Activated naive CD8-positive, alpha-beta T cell treated with anti-CD3 and anti-CD28 coated beads, Interleukin-2, amount 50 U/mL, for 16 hours (primary cell): Measurements from ENCODE around the gene C6orf141.

Experiments used
- DNase-seq: peaks from one replicate; pipeline ENCODE4 v3.0.0-alpha.2; 2020; ENCODE audit warnings: low read depth, low spot score

Gene C6orf141

DNA sequence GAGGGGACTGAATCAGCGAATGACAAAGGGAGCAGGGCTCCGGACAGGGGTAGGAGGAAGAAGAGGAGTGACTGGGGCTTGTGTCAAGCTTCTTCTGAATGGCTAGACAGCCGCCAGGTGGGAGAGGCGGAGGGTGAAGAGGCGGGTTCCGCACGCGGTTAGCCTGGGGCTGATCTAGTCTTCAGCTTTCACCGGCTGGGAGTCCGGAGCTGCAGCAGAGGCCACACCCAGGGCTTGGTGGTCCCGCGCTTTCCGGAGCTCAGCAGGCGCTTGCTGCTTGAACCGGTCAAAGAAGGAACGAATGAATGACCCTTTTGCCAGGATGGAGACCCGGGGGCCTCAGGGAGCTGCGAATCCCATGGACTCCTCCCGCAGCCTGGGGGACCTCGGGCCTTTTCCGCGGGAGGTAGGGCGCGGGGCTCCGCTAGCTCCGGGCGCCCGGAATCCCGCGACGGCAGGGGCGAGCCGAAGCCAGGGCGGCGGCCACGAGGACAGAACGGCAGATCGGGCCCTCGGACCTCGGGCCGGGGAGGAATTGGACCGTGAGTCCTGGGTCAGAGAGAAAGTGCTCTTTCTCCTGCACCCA is at the start of gene C6orf141:
Gene C6orf141, plus strand, starts transcription at position 177 of the 586 bp plus-strand sequence. Its CDS starts 125 bp downstream, at position 302.
- DNase-seq = no peak

DNA sequence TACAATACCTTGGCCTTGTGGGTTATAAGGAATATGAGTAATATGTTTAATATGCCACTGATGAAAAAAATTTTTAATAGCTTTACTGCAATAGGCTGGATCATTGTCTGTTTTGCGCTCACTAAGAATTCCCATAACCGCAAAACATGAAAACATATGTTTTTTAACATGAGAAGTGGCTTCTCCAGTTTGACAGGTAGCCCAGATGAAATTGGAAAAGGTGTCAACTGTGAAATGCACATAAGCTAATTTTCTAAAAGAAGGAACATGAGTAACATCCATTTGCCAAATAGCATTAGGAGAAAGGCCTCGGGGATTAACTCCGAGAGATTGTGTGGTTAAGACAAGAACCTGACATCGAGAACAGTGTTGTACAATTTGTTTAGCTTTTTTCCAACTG is 45.8 kb upstream of the C6orf141 start:
- DNase-seq = no peak

GRCh38 chr6:49506569-49507111 is 43.8 kb upstream of the C6orf141 start:
- no peak for DNase-seq

DNA sequence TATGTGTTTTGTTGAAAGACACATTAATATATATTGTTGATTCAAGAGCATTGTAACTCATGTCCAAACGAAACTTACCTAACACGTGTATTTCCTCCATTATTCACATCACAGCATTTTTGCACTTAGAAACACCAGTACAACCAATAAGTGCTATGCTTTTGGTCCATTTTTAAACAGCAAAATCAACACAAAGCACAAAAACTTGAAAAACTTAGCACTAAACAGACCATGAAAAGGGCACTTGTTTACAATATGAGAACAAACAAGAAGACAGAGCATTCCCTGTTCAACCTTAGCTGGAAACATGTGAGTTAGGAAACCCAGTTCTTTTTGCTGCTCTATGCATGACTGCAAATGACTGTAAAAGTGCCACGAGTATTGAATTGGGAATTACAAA is 41.1 kb upstream of the C6orf141 start:
- DNase-seq = no peak

DNA sequence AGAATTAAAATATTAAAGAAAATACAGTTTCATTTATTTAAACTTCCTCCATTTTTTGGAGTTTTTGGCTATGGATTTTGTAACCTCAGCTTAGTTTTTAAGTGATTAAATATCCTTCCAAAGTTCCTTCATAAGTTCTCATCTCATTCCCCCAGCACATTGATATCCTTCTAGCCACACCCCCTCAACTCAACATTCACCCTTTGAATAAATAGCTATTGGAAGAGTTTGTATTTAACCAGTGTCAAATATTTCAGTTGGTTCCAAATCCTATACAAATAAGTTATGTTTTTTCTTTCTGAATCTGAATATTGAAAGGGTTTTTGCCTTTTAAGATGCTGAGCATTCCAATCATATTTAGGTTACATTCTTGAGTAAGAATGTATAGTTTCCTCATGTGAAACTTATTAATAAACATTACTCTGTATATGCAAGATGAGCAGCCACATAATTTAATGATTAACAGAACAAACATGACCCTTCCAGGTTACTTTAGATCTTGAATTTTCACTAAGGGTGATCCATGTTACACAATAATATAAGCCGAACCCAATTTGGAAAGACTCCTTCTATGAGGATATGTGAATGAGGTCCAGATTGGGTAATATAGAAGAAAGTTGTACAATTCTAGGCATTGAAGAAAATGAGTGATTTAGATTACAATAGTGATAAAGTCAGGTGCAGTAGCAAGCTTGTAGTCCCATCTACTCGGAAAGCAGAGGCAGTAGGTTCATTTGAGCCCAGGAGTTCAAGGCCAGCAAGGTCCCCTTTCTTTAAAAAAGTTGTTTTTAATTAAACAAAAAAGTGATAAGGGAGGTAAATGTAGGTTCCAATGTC is 37.1 kb upstream of the C6orf141 start:
- no peak for DNase-seq

DNA sequence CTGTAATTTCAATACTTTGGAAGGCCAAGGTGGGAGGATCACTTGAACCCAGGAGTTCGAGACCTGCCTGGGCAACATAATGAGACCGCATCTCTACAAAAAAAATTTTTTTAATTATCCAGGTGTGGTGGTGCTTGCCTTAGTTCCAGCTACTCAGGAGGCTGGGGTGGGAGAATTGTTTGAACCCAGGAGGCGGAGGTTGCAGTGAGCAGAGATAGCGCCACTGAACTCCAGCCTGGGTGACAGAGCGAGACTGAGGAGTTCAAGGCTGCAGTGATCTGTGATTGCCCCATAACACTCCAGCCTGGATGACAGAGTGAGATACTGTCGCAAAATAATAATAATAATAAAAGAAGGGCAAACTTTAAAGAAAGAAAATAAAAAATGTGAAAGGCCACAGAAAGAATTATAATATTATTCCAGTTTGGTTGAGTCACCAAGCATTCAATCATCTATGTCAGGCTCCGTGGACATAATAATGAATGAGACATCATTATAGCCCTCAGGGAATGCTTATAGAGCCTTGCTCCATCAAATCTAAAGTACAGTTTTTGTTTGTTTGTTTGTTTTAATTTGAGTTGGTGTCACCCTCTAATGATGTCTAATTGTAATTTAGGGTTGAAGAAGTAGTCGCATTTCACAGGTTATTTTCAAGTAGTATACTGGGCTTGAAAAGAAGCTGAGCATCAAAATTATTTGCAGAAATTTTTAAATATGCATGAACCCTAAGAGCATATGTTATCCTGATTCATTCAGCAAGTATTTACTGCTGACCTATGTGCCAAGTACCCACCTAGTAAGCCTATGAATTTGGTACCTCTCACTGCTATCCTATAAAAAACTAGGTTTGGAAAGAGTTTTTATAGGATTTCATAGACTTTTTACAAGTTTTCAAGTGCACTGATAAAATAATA is 35.6 kb upstream of the C6orf141 start:
- DNase-seq = no peak

GRCh38 chr6:49515485-49516146 is 34.9 kb upstream of the C6orf141 start:
- DNase-seq = no peak

- no peak for DNase-seq
Observed at GRCh38 chr6:49516147-49516505, 34.3 kb upstream of the C6orf141 start.

DNA sequence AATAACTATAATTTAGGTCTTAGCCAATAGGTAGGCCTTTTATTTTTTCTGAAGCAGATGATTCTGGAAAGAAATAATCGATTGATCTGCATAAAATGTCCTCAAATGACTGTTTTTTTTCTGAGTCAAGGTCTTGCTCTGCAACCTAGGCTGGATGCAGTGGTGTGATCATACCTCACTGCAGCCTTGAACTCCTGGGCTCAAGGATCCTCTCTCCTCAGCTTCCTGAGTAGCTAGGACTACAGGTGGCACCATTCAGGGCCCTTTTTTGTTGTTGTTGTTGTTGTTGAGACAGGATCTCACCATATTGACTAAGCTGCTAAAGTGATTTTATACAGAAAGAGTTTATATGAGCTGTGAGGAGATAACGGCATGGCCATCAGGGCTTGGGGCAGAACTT is 32.5 kb upstream of the C6orf141 start:
- no peak for DNase-seq

- DNase-seq = no peak
Observed at GRCh38 chr6:49519660-49520059, 30.8 kb upstream of the C6orf141 start.

- DNase-seq = no peak
Observed at GRCh38 chr6:49522710-49523593, 27.5 kb upstream of the C6orf141 start.

GRCh38 chr6:49523901-49524300 is 26.6 kb upstream of the C6orf141 start:
- no peak for DNase-seq

- DNase-seq = no peak
Observed at GRCh38 chr6:49524541-49524940, 25.9 kb upstream of the C6orf141 start.

- DNase-seq = no peak
Observed at GRCh38 chr6:49526598-49526997, 23.9 kb upstream of the C6orf141 start.

DNA sequence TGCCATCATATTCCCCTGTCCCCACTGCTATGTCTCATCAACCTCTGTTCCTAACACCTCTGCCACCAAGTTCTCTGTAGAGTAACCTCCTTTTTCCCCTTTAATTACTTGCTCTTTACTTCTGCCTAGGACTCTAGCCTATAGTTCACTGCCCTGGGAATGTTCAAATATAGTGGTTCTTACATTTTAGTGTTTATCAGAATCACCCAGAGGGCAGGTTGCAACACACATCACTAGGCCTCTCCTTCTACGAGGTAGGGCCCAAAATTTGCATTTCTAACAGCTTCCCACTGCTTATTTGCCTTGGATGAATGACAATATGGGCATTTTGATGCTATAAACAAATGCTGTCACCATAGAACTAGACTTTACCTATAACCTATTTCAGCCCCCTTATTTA is 23.1 kb upstream of the C6orf141 start:
- no peak for DNase-seq

- no peak for DNase-seq
Observed at GRCh38 chr6:49528571-49528970, 21.9 kb upstream of the C6orf141 start.

DNA sequence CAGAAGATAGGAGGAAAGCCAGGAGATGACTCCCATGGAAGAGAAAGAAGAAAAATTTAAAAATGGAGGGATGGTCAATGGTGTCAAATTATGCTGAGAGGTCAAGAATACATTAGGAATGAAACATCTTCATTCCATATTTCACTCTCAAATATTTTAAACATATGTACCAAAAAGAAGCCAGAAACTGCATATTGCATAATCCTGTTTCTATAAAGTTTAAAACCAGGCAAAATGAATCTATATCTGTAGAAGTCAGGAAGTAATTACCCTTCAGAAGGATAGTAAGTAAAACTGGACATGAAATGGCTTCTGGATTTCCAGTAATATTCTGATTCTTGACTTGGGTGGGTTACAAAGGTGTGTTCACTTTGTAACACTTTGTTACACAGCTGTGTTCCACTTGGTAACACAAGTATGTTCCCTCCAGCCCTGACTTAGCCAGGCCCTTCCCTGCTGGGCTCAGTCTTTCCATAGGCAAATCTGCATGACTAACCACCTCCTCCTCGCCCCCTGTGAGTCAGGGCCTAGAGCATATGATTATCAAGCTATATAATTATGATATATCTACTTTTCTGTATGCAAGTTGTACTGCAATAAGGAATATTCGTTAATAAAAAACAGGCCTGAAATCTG is 20.2 kb upstream of the C6orf141 start:
- DNase-seq = no peak

DNA sequence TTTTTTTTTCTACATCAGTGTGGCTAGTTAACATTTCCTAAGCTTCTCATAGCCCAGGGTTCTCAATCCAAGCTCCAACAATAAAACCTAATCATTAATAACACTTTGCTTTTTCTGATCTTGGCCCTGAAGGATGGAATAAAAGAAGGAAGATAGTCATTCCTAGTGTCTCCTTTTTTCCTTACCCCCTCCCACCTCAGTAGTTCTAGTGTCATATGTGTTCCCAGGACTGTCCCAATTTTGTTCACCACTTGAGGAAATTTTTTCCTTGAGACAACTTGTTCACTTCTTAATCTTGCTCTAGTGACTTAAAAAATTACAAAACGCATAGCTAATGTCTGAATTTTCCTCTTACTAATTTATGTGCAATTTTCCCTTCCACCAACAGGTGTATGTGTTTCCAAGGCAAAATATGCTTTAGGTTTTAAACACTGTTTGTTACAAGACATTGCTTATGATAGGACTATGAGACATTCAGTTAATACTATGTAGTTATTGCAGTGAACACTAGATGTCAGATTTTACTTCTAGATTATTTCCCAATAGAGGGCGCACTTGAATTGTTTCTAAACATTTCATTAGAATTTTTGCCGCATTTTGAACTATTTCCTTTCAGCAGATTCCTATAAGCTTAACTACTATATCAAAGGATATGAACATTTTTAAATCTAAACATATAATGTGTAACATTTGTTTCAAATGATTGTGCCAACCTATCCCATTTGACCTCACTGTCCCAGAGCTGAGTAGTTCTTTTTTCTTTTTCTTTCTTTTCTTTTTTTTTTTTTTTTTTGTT is 18.5 kb upstream of the C6orf141 start:
- DNase-seq = no peak

GRCh38 chr6:49535795-49536194 is 14.7 kb upstream of the C6orf141 start:
- no peak for DNase-seq
